HG03439 (cell line): ENCODE measurements around the gene TMEM18.
A peak's percentile ranks its signal among the peaks of the same experiment; 100 is the strongest.
"Not testable (repeated sequence)": the region's sequence is repeated elsewhere in the genome, so short reads cannot be mapped to it uniquely, and the experiment has no call there.

ENCODE experiments used
- ATAC-seq: cut with Tn5 transposase; IDR thresholded peaks from one replicate; pipeline ENCODE4 v1.9.1; 2021; ENCODE audit warnings: mild to moderate bottlenecking, moderate library complexity; ENCODE audit not compliant: unreplicated experiment

The TMEM18 gene

DNA sequence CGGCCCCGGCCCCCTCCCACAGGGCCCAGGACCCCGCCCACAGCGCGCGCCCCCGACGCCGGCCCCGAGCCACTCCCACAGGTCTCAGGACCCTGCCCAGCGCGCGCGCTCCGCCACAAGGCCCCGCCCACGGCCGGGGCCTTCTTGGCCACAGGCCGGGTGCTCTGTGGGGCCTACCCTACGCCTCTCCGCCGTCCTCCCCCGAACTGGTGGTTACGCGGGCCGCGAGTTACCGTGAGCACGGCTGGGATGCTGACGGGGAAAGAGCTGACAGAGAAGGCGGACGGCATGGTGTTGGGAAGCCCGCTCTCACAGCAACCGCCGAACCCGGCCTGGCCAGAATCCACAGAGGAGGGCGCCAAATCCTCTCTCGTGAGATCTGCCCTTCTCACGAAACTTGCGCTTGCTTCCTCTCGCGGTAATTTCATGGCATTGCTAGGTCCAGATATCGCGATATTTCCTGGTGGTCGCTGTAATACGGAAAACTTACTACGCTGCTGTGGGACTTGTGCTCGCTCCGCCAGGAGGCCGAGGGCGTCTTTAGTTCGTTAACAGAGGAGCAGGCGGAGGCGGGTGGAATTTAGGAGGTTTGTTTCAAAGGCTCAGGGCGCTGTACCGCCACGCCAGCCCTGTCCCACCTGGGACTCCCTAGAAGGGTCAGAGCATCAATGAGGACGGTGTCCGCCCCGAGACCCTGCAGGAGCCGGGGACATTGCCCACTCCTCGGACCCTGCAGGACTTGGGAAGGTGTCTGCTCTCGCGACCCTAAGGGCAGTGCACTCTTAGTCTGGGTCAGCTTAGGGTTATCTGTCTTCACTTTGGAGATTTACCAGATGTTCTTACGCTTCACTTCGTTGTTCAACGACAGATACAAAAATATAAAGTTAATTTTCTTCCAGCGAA, at the start of gene TMEM18:
TSS of gene TMEM18 (minus strand) at position 351 of the 903 bp plus-strand sequence. CDS start at position 290, 61 bp downstream.
- ATAC-seq = peak; percentile 56

DNA sequence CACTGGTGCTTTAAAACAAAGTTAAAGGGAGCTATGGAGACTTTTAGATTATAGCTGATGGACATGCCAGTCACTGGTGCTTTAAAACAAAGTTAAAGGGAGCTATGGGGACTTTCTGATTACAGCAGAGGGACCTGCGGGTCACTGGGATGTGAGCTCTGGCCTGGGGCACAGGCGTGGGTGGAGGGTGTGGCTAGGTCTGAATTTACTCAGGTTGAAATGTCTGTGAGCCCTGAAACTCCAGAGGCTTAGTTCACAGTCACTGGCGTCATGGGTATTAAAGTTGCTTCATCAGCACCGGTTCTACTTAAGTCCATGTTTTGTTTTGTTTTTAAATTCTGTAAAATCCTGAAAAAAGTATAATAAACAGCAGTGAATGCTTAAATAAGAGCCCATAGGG, 49.0 kb upstream of the TMEM18 start:
- peak; percentile 90 for ATAC-seq

DNA sequence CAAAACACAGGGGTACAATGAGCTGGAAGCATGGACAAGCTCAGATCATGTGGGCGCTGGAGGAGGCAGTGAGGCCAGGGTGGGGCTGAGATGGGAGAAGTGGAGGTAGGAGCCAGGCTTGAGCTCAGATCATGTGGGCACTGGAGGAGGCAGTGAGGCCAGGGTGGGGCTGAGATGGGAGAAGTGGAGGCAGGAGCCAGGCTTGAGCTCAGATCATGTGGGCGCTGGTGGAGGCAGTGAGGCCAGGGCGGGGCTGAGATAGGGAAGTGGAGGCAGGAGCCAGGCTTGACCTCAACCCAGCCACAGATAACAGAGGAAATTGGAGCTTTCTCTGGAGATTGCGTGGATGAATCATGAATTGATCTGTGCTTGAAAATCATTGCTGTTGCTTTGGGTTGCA, 48.3 kb upstream of the TMEM18 start:
- ATAC-seq = no peak

DNA sequence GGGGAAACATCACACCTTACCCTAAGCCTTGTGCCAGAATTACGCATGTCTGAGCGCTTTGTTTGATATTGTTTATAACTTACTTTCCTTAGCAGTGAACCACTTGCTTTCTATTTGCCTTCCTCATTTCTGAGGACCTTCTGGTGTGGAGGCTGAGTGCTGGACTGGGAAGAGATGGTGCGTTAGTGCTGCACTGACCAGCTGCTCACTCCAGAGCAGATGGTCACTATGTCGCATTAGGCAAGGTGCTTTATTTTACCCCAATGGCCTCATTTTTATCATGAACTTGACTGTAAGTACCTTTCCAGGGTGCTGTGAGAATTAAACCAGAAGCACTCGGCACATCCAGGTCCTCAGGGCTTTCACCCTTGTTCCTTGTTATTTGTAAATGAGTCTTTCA, 46.6 kb upstream of the TMEM18 start:
- ATAC-seq = no peak

DNA sequence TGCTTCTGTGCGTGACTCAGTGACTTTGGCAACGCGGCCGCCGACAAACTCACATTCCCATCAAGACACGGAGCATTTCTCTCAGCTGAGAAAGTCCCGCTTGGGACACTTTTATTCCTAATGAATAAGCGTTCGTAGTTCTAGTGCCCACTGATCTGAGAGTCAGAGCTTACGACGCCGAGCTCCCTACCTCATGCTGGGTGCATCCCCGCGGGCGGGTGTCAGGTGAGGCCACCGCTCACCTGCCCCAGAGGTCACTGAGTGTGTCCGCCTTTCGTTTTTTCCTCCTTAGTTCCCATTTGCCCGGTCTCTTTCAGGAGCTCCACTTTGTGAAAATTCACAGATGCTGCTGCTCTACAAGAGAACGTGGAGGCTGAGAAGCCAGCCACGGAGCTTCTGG, 43.6 kb upstream of the TMEM18 start:
- ATAC-seq = no peak

DNA sequence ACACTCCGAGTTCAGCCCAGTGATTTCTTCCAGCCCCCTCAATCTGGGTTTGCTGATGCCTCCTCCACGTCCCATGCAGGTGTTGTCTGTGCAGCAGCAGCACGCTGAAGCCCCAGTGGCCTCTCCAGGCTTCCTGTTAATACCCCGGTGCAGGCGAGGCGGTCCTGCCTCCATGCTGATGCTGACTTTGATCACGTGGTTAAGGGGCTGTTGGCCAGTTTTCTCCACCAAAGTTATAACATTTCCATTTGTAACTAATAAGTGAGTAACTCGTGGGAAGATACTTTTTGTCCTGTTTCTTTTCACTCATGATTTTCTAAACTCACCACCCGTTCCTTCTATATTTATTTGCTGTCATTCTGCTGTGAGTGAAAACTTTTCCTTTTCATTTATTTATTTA, 42.5 kb upstream of the TMEM18 start:
- no peak for ATAC-seq

DNA sequence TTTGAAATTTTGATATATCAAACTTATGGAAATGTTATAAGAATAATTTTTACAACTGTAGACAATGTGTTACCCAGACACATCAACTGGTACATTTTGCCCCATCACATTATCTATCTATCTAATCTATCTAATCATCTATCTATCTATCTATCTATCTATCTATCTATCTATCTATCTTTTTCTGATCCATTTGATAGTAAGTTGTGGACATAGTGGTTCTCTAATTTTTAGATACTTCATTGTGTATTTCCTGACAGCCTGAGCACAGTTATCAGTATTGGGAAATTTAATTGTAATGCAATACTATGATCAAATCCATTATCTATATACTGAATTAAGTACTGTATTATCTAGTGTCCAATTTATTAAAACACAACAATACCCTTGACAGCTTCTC, 42.0 kb upstream of the TMEM18 start:
- no peak for ATAC-seq

DNA sequence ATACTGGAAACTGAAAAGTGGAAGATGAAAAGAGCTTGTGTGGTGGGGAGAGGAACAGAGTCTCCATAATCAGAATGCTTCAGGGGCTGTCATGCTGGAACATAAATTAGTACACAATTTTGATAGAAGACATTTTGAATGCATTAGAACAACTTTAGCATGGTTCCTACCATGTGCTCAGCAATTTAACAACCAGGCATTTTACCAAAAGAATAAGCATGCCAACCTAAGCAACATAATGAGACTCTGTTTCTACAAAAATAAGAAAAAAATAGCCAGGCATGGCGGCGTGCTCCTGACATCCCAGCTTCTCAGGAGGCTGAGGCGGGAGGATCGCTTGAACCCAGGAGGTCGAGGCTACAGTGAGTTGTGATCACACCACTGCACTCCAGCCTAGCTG, 40.5 kb upstream of the TMEM18 start:
- no peak for ATAC-seq

DNA sequence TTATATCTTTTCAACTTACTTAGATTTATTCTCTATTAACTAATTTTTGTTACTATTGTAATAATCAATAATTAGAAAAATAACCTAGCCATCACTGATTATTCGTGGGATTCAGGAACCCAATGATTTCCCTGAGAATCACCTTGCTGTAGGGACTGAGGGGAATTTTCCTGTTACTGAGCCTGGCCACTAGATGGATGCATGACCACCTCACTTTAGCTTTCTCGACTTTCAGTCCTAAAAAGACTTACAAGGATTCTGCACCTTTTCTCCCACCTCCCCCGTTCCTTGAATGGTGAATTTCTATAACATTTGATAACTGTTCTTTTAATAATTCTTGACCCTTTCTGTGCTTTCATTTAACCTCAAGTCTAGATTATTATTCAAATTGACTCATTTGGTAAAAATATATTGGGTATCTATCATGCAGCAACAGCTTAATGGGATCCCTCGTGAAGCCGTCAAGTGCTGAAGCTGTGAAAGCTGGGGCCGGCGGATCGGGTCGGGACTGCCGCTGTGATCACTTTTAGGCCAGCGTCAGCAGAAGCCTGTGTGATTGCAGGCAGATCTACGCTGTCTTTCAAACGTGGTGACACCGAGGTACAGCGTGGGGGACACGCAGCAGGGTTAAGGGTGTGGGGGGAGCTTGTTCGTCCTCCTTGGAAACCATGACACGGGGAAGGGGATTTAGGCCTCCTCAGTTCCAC, 38.8 kb upstream of the TMEM18 start:
- ATAC-seq = no peak

DNA sequence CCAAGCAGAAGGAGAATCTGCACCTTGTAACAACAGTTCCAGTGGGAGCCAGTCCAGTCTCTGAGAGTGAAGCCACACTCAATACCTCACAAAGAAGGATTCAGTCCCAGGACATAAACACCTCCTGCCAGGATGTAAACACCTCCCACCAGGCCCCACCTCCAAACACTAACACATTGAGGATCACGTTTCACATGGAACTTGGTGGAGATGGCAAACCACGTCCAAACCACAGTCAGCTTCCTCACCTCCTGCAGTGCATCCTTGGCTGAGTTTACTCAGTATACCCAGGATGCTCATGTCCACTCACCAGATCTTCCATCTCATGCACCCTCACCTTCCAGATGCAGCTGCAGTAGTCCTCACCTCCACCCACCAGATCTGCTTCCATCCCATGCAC, 37.8 kb upstream of the TMEM18 start:
- ATAC-seq = no peak

DNA sequence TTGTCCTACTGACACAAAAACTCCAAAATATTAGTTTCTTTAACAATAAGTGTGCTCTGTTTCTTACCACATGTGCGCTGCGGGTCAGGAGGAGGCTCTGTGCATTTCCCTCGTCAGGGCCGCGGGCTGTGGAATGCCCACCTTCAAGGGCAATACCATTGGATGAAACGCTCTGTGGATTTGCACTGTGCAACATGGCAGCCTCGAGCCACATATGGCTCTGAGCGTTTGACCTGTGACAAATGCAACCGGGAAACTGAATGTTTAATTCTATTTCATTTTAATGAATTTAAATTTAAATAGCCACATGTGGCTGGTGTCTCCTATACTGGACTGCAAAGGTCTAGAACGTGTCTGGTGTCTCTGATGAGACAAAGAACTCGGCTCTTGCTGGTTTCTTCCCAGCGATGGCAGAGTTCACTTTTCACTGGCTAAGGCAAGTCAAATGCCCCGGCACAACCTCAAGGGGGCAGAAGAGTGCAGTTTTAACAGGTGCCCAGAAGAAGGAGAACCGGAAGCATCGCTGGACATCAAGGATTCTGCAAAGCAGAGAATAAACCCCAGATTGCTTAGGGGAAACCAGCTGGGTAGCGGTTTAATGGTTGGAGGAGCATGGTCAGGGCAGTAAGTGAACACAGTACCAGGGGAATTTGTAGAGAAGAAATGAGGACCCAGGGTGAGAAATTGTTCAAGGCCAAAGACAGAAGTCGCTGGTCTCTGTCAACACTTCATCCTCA, 37.0 kb upstream of the TMEM18 start:
- peak; percentile 94 for ATAC-seq

DNA sequence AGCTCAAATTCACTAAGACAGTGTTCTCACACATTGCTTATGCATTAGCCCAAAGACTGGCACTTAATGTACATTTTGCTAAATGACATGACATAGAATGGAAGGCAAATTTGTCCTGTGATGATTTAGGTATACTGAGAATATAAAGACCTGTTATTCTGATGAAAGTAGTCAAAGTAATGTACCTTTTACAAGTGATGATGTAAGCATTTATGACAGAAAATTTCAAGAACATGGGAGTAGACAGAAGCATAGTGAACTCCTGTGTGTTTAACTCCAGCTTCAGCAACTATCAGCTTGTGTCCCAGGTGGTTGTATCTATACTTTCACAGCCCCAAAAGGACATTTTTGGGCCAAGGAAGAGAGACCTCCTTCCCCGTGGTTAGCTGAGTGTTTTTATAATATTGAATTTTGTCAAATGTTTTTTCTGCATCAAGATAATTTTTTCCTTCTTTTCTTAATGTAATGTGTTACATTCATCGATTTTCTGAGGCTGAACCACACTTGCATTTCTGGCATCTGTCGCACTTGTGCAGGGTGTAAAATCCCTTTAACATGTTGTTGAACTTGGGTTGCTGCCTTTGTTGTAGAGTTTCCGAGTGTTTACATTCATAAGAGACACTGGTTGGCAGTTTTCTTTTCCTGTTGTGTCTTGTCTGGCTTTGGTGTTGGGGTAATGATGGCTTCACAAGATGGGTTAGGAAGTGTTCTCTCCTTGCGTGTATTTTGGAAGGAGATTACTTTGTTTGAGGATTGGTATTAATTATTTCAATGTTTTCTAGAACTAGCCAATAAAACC, 33.9 kb upstream of the TMEM18 start:
- no peak for ATAC-seq

DNA sequence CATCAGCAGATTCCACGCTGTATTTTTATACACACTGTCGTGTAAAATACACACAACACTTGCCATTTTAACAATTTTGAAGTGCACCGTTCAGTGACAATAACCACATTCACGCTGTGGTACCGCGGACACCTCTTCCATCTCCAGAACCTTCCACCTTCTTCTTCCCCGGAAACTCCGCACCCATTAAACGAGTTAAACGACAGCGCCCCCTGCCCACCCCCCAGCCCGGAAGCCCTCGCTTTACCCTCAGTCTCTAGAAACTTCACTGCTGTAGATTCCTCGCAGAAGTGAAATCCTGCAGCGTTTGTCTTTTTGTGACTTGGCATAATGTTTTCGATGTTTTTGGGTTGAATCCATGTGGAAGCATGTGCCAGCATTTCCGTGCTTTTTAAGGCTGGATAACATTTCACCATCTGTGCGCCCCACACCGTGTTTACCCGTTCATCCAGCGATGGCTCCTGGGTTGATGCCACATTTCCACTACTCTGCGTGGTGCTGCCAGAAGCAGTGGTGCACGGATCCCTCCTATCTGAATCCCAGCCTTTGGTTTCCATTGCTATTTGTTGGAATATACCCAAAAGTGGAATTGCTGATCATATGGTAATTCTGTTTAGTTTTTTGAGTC, 32.0 kb upstream of the TMEM18 start:
- ATAC-seq = no peak

DNA sequence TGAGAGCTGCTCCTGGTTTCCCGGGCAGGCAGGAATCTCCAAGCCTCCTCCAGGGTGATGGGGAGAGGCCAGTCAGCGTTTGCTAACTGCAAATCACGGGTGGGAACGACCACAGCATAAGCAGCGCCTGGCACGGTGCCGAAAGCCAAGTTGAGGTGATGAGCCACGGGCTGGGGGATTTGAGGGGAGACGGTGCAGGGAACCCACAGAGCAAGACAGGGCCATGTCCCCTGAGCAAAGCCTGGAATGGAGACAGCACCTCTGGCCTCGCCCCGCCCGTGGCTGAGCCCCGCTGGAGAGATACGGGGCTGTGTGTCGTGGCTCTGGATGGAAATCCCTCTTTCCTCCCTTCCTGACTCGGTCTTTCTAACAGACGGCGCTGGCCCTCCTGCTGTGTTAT, 31.5 kb upstream of the TMEM18 start:
- ATAC-seq = no peak

DNA sequence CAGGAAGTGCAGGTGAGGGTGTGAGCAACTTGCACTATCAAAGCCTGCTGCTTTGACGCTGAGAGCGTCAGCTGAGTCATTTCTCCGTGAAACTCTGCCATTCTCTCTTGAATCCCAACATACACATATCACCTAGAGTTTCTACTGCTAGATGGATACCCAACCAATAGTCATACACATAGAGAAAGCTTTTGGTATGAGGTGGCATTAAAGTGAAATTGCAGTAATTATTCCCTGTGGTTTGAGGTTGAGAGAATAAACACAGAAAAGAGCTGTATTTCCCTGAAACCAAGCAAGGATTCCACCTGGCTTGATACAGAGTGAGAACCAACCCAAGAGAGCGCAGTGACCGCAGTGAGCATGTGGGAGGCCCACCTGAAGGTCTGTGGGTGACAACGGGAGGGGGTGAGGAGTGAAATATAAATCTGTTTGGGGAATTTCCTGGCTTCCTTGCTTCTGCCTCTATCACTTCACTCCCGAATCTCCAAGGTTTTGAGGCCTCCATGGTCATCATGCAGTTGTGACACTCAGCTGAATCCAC, 28.8 kb upstream of the TMEM18 start:
- peak; percentile 87 for ATAC-seq

DNA sequence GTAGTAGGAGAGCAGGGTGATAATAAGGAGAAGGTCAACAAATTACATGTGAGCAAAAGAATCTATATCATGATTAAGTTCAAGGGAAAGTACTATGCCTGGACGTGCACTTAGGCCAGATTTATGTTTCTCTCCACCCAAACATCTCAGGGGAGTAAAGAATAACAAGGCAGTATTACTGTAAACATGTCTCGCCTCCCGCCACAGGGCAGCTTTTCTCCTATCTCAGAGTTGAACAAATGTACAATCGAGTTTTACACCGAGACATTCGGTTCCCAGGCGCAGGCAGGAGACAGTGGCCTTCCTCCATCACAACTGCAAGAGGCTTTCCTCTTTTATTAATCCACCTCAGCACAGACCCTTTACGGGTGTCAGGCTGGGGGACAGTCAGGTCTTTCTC, 25.6 kb upstream of the TMEM18 start:
- ATAC-seq = not testable (repeated sequence)

DNA sequence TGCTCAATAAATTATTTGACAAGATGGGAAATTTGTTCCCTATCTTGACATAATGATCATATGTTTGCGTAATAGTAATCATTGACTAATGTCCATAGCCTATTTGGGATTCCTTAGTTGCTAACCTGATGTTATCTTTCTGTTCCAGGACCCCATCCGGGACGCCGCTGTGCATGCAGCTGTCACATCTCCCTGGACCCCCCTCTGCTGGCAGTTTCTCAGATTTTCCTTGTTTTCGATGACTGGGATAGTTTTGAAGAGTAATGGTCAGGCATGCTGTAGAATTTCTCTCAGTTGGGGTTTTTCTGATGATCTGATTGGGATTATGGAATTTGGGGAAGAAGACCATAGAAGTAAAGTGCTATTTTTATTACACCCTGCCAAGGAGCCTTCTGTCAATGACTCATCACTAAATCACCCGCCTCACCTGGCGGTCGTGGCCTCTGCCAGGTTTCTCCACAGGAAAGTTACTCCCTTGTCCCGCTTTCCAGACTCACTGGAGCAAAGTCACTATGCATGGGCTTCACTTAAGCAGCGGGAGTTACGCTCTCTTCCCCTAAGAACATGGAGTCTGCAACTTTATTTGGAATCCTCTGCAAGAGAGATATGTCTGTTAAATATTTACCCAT, 19.9 kb upstream of the TMEM18 start:
- ATAC-seq = no peak

DNA sequence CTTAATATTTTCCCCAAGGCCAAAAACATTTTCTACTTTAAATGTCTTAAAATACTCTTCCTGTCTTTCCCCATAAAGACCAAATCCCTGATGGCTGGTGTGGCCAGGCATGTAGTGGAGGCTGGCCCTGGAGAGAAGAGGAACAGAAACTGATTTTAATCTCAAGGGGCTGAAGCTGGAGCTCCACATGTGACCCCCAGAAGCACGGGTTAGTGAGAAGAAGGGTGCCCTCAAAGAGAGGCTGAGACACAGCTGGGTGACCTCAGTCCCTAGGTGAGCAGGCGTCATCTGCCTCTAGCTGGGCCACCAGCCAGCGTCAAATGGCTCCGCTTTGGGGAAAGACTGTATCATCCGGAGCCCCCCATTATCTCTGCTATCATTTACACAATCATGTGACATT, 19.3 kb upstream of the TMEM18 start:
- peak; percentile 85 for ATAC-seq

DNA sequence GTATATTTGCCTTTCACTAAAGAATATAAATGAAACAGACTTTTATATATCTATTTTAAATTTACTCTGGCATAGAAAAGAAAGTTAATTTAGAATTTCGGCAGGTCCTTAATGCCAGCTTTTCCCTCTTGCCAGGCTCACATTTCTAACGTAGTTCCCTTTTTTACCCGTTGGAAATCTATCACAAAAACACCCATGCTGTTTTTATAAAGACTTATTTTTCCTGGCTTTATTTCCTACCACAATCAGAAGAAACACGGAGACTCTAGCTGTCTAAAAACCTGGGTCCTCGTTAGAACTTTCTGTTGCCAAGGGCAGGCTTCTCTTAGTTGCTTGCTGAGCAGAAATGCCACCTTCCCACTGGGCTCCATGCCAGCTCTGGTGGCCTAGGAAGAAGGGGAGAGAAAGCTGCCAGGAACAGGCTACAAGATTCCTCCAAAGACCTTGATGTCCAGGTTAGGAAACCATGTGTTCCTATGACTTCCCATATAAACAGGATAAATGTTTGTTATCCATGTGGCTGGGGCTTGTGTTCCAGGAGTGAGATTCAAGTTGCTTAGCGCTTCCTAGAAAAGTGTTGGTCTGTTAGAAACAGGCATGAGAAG, 17.8 kb upstream of the TMEM18 start:
- no peak for ATAC-seq
